Activated CD8-positive, alpha-beta memory T cell treated with anti-CD3 and anti-CD28 coated beads, Interleukin-2, amount 50 U/mL, for 4 hours (primary cell): ENCODE results near the gene TNFRSF4.

ENCODE experiments used
- DNase-seq: peaks from one replicate; pipeline ENCODE4 v3.0.0-alpha.2; 2020

TNFRSF4 gene

GRCh38 chr1:1245178-1245816, 31.3 kb upstream of the TNFRSF4 start:
- no peak for DNase-seq

- DNase-seq = no peak
Measured at GRCh38 chr1:1244192-1244811, 30.3 kb upstream of the TNFRSF4 start.

DNA sequence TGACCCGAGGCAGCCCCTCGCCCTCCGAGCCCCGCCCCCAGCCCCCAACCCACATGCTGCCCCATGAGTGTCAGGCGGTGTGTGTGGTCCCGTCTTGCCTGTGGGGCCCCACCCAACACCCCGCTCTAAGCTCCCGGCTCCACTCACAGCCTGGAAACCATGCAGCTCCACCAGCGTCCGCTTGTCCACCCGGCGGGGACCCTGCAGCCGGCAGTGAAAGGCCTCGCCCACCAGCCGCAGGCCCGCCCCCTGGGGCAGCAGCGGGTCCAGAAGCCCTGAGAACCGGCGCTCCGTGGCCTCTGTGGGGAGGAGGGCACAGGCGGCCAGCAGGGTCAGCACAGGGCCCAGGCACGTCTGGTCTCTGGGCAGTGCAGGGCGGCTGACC, 29.8 kb upstream of the TNFRSF4 start:
- no peak for DNase-seq

- no peak for DNase-seq
Measured at GRCh38 chr1:1243266-1243660, 29.3 kb upstream of the TNFRSF4 start.

DNA sequence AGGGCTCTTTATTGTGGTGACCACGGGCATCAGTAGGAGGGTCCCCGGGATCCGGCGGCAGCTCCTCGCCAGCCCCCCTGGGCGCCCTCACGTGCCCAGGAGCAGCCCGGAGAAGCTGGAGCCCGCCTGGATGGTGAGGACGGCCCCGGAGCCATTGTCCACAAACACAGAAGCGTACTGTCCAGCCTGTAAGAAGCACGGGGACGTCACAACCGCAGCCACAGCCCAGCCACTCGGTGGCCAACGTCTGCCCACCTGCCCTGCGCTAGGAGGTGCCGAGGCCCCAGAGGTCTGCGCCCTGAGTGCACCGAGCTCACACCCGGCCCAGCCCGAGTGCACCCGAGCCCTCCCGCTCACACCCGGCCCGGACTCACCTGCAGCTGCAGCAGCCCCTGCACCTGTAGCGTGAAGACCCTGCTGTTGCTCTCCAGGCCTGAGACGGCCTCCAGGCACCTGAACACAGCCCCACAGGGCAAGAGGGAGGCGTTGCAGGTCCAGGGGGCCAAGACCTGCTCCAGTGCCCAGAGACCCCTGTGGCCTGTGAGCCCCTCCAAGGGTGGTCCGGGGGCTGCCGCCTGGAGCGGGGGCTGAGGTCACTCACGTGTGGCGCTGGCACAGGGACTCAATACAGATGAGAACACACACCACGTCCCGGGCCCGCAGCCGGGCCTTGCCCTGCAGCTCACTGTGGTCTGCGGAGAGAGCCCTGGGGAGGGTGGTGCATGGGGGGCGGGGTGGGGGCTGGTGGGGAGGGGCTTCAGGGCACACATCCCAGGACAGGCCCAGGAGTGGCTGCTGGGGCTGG, 28.7 kb upstream of the TNFRSF4 start:
- no peak for DNase-seq

DNA sequence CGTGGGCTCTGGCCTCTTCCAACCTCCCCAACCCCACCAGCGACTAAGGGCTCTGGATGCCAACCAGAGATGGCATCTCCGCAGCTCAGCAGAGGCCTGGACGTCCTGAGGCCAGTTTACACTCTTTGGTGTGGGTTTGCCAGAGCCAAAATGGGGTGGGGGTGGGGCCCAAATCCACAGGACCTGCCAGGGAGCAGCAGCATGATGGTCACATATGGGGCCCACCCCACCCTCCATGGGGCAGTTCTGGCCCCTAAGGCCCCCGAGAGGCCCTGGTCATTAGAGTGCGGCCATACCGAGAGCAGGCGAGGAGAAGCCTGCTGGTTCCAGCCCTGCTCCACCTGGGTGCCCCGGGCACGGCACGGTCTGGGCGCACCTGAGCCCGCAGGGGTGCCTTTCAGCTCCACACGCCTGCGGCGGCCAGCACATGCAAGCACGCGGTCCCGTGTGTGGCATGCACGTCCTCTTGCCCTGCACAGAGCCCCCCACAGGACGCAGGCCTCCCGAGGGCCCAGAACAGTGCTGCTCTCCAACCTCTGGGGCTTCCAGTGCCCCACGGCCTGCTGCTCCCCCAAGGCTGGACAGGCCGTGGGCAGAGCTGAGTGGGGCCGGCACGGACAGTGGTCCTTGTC, 27.8 kb upstream of the TNFRSF4 start:
- DNase-seq = no peak

GRCh38 chr1:1240822-1241587, 27.1 kb upstream of the TNFRSF4 start:
- DNase-seq = no peak

DNA sequence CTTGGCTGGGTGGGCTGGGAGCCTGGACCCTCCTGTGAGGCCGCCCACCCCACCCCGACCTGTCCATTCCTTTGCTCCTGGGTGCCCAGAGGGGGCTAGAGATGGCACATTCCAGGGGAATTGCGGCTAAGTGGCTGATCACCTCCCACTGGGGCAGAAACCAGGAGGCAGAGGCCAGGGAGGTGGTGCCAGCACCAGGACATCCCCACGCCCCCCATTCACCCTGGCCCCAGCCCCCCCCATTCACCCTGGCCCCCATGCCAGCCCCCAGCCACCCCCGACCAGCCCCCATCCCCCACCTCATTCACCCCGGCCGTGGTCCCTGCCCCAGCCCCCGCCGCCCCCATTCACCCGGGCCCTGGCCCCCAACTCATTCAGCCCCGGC, 26.4 kb upstream of the TNFRSF4 start:
- no peak for DNase-seq

DNA sequence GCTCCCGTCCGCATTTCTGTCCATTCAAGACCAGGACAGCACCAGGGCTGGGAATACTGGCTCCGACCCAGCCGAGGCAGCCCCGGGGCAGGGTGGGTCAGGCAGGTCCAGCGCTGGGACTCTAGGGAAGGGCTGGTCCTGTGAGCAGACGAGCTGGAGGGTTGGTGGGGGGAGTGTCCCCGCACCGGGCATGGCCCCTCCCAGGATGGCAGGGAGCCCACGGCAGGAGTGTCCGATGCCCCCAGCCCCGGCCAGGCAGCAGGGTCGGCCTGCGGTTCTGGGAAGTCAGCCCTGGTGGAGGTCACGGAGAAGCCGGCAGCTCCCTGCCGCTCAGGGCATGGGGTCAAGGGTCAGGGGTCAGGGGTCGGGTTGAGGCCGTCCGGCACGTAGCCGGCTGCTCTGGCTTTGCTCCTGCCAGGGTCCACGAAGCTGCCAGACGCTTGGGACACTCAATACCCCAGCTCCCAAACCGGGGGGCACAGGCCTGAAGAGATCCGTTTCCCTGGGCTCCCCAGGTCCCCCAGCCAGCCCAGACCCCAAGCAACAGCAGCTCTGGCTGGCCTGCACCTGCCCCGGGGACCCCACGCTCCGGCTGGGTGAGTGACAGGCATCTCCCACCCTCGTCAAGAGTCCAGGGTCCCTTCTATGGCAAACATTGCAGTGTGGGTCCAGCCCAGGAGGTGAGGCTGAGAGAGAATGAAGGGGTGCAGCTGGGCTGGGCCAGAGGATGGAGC, 25.8 kb upstream of the TNFRSF4 start:
- no peak for DNase-seq

DNA sequence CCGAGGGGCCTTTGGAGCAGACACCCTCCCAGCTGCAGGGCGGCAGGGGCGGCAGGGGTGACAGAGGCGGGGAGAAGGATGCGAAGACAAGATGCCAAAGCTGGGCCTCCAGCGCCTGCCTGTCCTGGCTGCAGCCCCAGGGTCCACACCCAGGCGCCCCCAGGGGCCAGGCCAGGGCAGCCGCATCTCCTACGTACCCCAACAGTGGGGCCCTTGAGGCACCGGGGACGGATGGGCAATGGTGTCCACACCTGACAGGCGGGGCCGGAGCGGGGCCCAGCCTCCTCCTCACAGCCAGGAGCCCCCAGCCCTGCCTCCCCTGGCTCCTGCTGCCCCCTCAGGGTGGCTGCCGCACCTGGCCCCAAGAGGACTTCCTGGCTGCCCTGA, 25.3 kb upstream of the TNFRSF4 start:
- DNase-seq = no peak

DNA sequence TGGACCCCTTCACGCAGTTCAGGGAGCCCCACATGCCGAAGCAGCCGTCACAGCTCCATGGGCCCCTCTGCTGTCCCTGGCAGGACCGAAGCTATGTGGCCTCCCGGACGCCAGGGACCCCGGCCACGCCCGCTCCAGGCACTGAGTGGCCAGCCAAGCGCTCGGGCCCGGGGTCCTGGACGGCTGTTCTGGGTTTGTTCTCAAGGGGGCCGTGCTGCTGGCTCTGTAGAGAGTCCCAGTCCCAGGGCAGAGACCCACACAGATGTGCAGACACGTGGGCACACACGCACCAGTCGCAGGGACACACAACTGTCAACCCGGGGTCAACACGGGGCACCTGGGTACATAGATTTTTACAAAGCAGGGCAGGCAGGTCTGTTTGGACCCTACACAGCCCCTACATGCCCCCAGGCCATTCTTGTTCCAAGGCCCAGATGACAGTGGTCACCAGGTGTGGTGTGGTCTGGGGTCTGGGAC, 24.8 kb upstream of the TNFRSF4 start:
- DNase-seq = no peak

DNA sequence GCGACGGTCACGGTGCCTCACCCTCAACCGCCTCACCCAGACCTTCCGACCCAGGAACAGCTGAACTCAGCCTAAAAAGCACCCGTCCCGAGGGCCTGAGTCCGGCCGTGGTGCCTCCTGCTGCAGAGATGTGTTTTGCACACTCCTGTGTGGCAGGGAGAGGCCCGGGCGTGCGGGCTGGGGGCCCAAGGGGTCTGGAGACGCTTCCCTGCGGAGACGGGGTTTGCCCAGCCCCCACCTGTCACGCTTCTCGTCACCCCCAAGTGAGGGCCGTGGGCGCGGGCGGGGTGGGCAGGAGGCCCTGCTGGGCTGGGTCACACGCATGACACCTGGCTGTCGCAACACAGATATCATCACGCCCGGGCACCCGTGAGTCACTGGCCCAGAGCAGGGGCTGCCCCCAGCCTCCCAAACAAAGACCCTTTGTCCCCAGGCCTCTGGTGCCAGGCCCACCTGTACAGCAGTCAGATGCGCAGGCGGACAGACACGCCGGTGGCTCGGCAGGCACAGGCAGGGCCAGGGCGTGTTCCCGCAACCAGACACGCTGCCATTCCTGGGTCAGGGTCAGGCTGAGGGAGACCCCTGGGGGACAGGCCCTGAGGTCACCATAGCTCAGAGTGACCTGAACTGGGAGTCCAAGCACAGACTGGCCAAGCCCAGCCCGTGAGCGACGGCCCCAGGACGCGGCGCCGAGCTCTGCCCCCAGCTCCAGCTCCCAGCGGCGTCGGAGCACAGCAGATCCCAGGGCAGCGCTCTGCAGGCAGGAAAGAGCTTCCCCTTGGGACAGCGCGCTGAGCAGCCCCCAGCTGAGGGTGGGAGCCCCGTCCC, 24.1 kb upstream of the TNFRSF4 start:
- no peak for DNase-seq

- DNase-seq = no peak
Measured at GRCh38 chr1:1236945-1237873, 23.3 kb upstream of the TNFRSF4 start.

DNA sequence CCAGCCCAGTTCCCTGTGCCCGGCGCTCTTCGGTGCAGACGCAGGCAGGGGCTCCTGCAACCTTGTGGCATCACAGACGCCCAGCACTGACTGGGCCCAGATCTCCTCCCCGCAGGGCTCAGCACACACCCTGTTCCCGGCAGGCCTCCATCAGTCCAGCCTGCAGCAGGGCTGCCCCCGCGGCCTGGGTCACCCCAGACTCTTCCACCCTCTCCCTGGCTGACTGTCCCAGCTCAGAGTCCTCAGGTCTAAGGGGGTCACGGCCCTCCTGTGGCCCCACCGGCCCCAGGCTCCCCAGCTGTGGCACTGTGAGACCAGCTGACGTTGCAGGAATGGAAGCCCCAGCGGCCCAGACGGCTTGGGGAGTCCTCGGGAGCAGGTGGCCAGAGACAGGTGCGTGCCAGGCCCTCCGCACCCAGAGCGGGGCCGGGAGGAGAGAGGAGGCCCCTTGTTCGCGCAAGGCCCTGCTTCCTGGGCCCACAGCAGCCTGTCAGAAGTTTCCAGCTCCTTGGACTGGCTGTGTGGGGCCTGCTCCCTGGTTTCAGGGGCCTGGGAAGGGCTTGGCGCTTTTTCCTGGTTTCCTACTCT, 22.3 kb upstream of the TNFRSF4 start:
- DNase-seq = no peak

GRCh38 chr1:1235016-1235744, 21.2 kb upstream of the TNFRSF4 start:
- no peak for DNase-seq

DNA sequence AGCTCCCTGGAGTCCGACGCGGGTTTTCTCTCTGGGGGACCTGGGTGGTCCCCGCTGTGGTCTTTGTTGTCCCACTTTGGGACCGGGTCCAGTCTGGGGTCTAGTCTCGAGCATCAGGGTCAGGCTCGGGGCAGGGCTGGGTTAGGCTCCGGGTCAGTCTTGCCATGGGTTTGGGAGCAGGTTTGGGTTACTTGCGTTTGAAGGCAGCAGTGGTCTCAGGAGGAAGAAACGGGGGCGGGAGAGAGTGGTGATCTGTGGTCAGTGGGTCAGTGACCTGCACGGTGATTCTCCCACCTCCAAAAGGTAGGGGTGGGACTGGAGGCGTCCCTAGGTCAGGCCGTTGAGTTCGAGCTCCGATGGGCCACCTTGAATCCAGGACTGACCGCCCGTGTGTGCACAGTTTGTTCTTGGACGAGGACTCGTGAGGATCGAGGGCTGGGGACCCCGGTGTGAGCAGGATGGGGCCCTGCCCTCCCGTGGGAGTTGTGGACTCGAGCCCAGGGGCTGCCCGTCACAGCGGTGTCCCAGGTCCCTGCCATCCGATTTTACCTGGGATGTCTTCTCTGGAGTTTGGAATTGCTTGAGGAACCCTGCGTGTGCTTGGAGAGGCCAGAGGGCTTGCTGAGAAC, 20.3 kb upstream of the TNFRSF4 start:
- DNase-seq = no peak

DNA sequence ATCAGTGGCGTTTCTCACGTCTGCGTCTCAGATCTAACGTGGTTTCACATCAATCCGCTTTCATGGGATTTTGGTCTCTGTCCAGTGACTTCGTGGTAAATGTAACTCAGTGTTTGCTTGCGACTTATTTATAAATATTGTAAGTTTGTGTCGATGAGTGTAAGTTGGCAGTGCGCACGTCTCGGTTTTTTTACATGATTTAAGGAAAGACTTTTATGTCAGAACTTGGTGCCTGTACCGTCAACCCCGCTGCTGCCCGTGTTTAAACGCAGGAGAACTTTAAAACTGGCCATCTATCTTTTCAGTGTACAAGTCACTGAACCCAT, 19.6 kb upstream of the TNFRSF4 start:
- no peak for DNase-seq

DNA sequence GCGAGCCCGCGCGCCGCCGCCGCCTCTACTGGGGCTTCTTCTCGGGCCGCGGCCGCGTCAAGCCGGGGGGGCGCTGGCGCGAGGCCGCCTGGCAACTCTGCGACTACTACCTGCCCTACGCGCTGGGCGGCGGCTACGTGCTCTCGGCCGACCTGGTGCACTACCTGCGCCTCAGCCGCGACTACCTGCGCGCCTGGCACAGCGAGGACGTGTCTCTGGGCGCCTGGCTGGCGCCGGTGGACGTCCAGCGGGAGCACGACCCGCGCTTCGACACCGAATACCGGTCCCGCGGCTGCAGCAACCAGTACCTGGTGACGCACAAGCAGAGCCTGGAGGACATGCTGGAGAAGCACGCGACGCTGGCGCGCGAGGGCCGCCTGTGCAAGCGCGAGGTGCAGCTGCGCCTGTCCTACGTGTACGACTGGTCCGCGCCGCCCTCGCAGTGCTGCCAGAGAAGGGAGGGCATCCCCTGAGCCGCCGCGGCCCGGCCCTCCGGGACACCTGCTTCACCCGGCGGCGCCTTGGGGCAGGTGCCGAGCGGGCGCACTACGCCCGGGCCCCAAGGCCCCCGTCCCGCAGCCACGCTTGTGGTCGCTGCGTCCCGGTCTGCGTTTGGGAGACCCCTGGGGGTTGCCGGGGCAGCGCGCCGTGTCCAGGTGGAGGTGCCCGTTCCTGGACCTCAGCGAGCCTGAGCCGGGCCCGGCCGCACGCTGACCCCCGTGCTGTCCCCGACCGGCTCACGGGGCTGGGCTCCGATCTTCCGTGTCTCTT, 19.0 kb upstream of the TNFRSF4 start:
- DNase-seq = no peak
